ENCODE data around the gene ARHGEF3. TPM values are rescaled to one million over a fixed set of nuclear protein-coding genes. Genes with fewer than 3 reads are reported as not detected.

The ARHGEF3 gene
- total RNA-seq, 1 donor from 2014 or later: 26.1 TPM

DNA sequence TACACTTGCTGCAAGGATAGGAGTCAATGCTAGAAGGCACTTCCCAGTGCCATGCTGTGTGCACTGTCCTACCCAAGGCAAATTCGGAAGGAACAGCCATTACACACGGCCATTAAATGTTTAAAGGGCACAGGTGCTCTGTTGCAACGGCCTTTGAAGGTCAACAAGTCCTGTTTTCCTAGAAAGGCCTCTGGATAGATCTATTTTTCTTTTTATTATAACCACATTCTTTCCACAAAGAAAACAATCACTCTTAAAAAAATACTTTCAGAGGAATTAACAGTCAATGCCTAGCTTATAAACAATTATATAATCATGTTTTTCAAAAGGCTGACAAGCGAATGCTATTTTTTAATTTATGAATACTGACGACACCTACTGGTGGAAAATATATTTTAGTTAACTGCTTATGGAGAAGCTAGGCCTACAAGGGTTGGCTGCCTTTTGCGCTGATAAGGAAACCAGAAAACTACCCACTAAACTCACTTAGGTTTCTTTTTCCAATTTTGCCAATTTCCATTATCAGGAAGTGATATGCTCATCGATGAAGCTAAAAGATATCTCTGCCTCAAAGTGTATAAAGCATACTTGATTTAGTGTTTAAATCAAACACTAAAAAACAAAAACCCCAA lies 2.4 kb downstream of the ARHGEF3 start:
- FAIRE-seq (peak; percentile 42), DNase-seq (ENCODE audit: low spot score in 2 of 2) (peak; percentile 35 to 60)

DNA sequence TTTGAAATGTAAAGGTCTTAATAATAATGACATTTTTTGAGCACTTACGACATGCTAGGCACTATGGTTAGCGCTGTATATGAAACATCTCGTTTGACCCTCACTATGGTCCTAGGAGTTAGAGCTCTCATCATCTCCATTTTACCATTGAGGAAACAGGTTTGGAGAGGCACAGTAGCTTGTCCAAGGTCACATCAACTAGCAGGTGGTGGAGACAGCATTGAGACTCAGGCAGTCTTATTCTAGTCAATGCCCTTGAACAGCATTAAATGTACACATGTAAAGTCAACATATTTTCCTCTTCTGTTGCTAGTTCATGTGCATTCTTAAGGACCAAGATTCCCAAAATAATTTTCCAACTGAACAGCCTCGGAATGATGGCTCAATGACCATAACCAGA lies 4.8 kb downstream of the ARHGEF3 start:
- no peak for FAIRE-seq
- DNase-seq (ENCODE audit: low spot score in 2 of 2): no peak

DNA sequence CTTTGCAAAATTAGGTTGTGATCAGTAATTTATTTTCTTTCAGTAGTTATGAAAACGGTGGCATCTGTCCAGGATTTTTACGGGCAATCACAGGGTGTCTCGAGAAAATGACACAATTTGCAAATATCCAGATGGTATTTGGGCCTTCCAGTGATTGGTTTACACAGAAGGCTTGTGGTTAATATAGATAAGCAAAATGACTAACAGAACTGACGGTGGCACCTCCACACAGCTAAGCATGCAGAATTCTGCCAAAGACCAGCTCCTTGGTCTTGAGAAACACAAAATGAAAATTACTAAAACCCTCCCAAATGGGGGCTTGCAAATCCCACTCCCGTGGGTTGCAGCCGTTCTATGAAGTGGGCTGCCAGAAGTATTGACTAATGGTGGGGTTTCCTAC lies 5.5 kb downstream of the ARHGEF3 start:
- no peak for DNase-seq (ENCODE audit: low spot score in 2 of 2)
- no peak for FAIRE-seq

DNA sequence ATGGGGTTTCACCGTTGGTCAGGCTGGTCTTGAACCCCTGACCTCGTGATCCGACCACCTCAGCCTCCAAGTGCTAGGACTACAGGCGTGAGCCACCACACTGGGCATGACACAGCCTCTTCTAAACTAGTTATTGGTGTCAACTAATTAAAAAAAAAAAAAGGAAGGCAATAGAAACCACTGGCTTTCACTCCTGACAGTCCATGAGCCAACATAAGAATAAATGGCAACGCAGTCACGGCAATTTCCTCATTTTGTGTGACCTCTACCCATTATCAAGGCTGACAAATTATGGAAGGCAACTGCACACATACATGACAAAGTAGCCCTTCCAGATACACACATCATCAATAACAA lies 5.9 kb downstream of the ARHGEF3 start:
- DNase-seq (ENCODE audit: low spot score in 2 of 2): no peak
- FAIRE-seq: no peak

DNA sequence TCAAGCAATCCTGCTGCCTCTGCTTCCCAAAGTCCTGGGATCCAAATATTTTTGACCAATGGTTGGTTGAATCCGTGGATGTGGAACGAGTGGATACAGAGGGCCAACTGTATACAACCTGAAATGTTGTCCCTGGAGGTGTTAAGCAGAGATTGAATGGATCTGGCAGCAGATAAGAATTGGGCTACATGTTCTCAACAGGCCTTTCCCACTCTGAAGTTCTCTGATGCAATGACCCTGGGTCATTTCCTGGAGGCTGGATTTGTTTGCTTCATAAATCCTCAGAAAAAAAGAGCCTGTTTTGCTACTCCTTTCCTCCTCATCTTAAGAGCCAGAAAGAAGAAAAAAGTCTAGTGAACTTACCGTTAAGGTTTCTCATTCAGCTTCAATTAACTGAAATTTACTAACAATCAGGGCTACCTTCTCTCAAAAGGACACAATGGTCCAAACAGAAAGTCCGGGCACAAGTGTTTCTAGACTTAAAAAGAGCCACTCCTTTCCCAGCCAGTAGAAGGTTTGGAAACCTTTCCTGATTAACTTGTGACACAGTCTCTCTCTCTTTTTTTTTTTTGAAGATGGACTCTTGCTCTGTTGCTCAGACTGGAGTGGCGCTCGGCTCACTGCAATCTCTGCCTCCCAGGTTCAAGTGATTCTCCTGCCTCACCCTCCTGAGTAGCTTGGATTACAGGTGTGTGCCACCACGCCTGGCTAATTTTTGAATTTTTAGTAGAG lies 6.5 kb downstream of the ARHGEF3 start:
- FAIRE-seq (no peak), DNase-seq (ENCODE audit: low spot score in 2 of 2) (no peak)

DNA sequence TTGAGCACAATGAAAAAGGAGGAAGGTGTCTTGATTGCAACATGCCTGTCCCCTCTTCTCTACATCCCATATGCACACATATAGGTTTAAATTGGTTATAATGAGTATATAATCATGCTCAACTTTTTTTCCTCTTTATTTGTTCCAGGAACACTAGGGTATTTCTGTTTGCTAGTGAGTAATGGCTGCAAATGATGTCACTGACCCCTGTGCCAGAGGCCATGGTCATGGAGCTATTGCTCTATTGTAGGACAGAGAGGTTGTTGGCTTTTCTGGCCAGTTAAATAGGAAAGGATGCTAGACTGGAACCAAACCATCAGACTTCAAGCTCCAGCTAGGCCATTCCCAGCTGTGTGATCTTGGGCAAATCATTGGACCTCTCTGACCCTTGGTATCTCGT lies 9.6 kb downstream of the ARHGEF3 start:
- FAIRE-seq: no peak

GRCh38 chr3:56790016-56790821 lies 11.5 kb downstream of the ARHGEF3 start:
- DNase-seq (ENCODE audit: low spot score in 2 of 2) (no peak), FAIRE-seq (no peak)

More for the DNA sequence above, 9.6 kb downstream of the ARHGEF3 start:
- no peak for DNase-seq (ENCODE audit: low spot score in 2 of 2)

DNA sequence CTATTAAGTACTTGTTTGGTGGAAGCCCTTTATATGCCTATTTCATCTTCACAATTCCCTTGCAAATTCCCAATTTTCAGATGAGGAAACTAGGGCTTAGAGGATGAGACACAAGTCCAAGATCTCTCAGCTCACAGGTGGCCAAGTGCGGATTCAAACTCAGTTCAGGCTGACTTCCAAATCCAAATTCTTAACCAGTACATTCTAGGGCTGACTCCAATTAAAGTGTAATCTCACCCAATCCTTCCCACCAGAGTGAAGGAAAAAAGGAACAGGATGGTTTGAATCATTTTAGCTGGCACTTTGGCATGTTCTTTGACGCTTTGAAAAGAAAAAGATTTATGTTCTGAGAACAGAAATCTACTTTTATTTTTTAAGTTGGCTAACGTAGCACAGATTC lies 12.7 kb downstream of the ARHGEF3 start:
- FAIRE-seq (no peak), DNase-seq (ENCODE audit: low spot score in 2 of 2) (no peak)

GRCh38 chr3:56788521-56788920 lies 13.2 kb downstream of the ARHGEF3 start:
- DNase-seq (ENCODE audit: low spot score in 2 of 2) (no peak), FAIRE-seq (no peak)

- DNase-seq (ENCODE audit: low spot score in 2 of 2) (no peak), FAIRE-seq (no peak)
Measured at GRCh38 chr3:56787784-56788256, 13.9 kb downstream of the ARHGEF3 start.

GRCh38 chr3:56787258-56787775 lies 14.4 kb downstream of the ARHGEF3 start:
- FAIRE-seq: no peak

GRCh38 chr3:56785499-56785898 lies 16.2 kb downstream of the ARHGEF3 start:
- FAIRE-seq: no peak
- DNase-seq (ENCODE audit: low spot score in 2 of 2): no peak

More at GRCh38 chr3:56787258-56787775, 14.4 kb downstream of the ARHGEF3 start:
- no peak for DNase-seq (ENCODE audit: low spot score in 2 of 2)

GRCh38 chr3:56784448-56785001 lies 17.2 kb downstream of the ARHGEF3 start:
- no peak for FAIRE-seq

GRCh38 chr3:56783644-56784447 lies 17.9 kb downstream of the ARHGEF3 start:
- DNase-seq (ENCODE audit: low spot score in 2 of 2): no peak
- FAIRE-seq: no peak

More at GRCh38 chr3:56784448-56785001, 17.2 kb downstream of the ARHGEF3 start:
- no peak for DNase-seq (ENCODE audit: low spot score in 2 of 2)

GRCh38 chr3:56782906-56783305 lies 18.8 kb downstream of the ARHGEF3 start:
- no peak for FAIRE-seq

GRCh38 chr3:56782215-56782614 lies 19.5 kb downstream of the ARHGEF3 start:
- DNase-seq (ENCODE audit: low spot score in 2 of 2): no peak
- no peak for FAIRE-seq

More at GRCh38 chr3:56782906-56783305, 18.8 kb downstream of the ARHGEF3 start:
- DNase-seq (ENCODE audit: low spot score in 2 of 2): no peak

DNA sequence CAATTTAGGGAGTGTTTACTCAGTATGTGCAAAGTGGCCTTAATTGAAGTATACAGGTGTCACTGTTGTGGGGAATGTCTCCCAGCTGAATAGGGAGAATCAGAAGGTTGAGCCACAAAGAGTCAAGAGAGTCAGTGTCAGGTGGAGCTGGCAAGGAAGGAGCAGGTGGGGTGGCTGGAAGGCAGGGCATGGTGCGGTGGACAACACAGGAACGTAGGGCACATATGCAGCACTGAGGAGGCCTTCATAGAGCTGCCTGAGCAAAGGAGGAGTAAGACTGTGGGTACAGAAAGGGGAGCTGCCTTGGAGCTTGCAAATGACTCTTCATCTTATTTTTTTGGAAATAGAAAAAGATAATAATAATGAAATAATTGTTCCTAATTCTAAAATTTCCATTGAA lies 20.0 kb downstream of the ARHGEF3 start:
- DNase-seq (ENCODE audit: low spot score in 2 of 2) (no peak), FAIRE-seq (no peak)

GRCh38 chr3:56780936-56781335 lies 20.8 kb downstream of the ARHGEF3 start:
- DNase-seq (ENCODE audit: low spot score in 2 of 2) (no peak), FAIRE-seq (no peak)

GRCh38 chr3:56778893-56779292 lies 22.9 kb downstream of the ARHGEF3 start:
- no peak for DNase-seq (ENCODE audit: low spot score in 2 of 2)

DNA sequence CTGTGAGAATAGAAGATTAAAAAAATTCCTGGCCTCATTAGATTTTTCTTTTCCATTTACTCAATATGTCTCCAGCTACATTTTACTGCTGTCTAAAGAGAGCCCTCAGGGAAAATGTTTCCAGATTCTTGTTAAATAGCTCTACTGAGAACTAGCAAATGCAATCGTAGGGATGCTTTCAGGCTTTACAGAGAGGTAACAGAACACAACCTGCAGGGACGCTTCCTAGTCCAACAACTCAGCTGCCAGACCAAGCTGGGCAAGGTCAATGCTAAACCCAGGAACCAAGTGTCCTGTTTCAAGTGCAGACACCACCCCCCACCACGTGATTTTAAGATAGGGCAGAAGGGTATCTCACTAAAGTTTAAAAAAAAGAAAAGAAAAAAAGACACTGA lies 25.2 kb downstream of the ARHGEF3 start:
- FAIRE-seq (no peak), DNase-seq (ENCODE audit: low spot score in 2 of 2) (no peak)

More at GRCh38 chr3:56778893-56779292, 22.9 kb downstream of the ARHGEF3 start:
- no peak for FAIRE-seq
